Measurements from ENCODE around the gene CCL8. TPM values are rescaled to one million over a fixed set of nuclear protein-coding genes. Genes with fewer than 3 reads are reported as not detected.

The CCL8 gene
- polyA plus RNA-seq, 1 of the 3 experiments (the other 2 are of a cell fraction): not detected

GRCh38 chr17:34370376-34370996 is 51.3 kb downstream of the CCL8 start (continued):
- no peak for TF ChIP-seq USF2 (IDR thresholded peaks at IDR 0.05; ENCODE audit: borderline replicate concordance, low read depth, low read length)
- TF ChIP-seq CTCF (IDR thresholded peaks at IDR 0.05): no peak

GRCh38 chr17:34370997-34371395 is 51.8 kb downstream of the CCL8 start:
- Histone ChIP-seq H3K27ac (ENCODE audit: low read depth in 2 of 2, low read length in 1 of 2) (no peak overlapping the region), H3K27me3 (ENCODE audit: insufficient read depth) (no peaks in the 10 kb centered on the region; the same call in 1 of the 2 replicates), H2AFZ (ENCODE audit: low read depth) (no peak overlapping the region), H3K36me3 (replicated peaks in 1 of 2; ENCODE audit: control insufficient read depth in 1 of 2, insufficient read depth in 2 of 2, low read length in 1 of 2) (no peaks in the 10 kb centered on the region), H3F3A (replicated peaks; ENCODE audit: insufficient read depth) (no peaks in the 10 kb centered on the region), H3K4me2 (no peak overlapping the region), H4K20me1 (ENCODE audit: insufficient read depth) (no peaks in the 10 kb centered on the region), H3K9me3 (no peaks in the 10 kb centered on the region), H3K9ac (no peak overlapping the region), H3K79me2 (ENCODE audit: insufficient read depth) (no peaks in the 10 kb centered on the region), H3K4me3 (ENCODE audit: low read depth in 2 of 2, low read length in 1 of 2) (no peak overlapping the region), H3K4me1 (ENCODE audit: control insufficient read depth in 1 of 2, insufficient read depth in 2 of 2, low read depth in 1 of 2, low read length in 1 of 2) (no peaks in the 10 kb centered on the region), H3K9me2 (no peaks in the 10 kb centered on the region)
- DNase-seq: no peak
- CTCF ChIA-PET: interaction anchor here (2.5 to 4.6 kb wide), 2 partner anchors 10 to 170 kb away, joined by 11 to 53 read pairs; no protein-coding TSS in a partner anchor
- WGBS (ENCODE audit: low lambda C conversion rate): 20% methylated on average over 3 of the region's 3 CpGs
- POLR2A ChIA-PET: no interaction called here
- TF ChIP-seq ELF1 (IDR thresholded peaks at IDR 0.05) (no peak), USF2 (IDR thresholded peaks at IDR 0.05; ENCODE audit: borderline replicate concordance, low read depth, low read length) (no peak), CTCF (IDR thresholded peaks at IDR 0.05) (no peak), GABPA (IDR thresholded peaks at IDR 0.05; ENCODE audit: low read depth) (no peak), NFIC (IDR thresholded peaks at IDR 0.05; ENCODE audit: borderline replicate concordance) (no peak), TAF1 (IDR thresholded peaks at IDR 0.05; ENCODE audit: borderline replicate concordance, low read depth, low read length) (no peak), REST (IDR thresholded peaks at IDR 0.05; ENCODE audit: low read depth, low read length) (no peak), SMC3 (IDR thresholded peaks at IDR 0.05; ENCODE audit: low read depth, low read length) (no peak), NRF1 (IDR thresholded peaks at IDR 0.05; ENCODE audit: low read depth, low read length) (no peak), EP300 (IDR thresholded peaks at IDR 0.05; ENCODE audit: borderline replicate concordance in 1 of 2, low read depth in 1 of 2, low read length in 1 of 2) (no peak), ZBTB33 (IDR thresholded peaks at IDR 0.05; ENCODE audit: borderline replicate concordance, low read depth) (no peak), EZH2phosphoT487 (IDR thresholded peaks at IDR 0.05; ENCODE audit: borderline replicate concordance, low read depth) (no peak), FOXM1 (IDR thresholded peaks at IDR 0.05; ENCODE audit: low read depth) (no peak), POLR2AphosphoS5 (IDR thresholded peaks at IDR 0.05; ENCODE audit: low read depth, low read length) (no peak), SIN3A (IDR thresholded peaks at IDR 0.05; ENCODE audit: borderline replicate concordance, low read depth, low read length) (no peak), MAX (IDR thresholded peaks at IDR 0.05; ENCODE audit: low read depth) (no peak), TEAD4 (IDR thresholded peaks at IDR 0.05; ENCODE audit: borderline replicate concordance, insufficient read depth) (no peak)

All from SK-N-SH (cell line).